Suppressor macrophage treated with lipopolysaccharide for 1 hour (primary cell): Measurements from ENCODE around the gene CTDP1.

ENCODE experiments used
- DNase-seq, 3 donors: peaks; one replicate each; pipeline ENCODE4 v3.0.0-alpha.2; 2020 to 2022

The CTDP1 gene

GRCh38 chr18:79679552-79680099 lies at the start of gene CTDP1:
TSS of gene CTDP1 (plus strand) at chr18:79679803. CDS start at chr18:79679948, 145 bp downstream.
- DNase-seq = peak; percentile 98

- peak; percentile 73 to 76 (median 74) for DNase-seq
Observed at GRCh38 chr18:79630281-79631095, 49.1 kb upstream of the CTDP1 start.

- DNase-seq = no peak
Observed at GRCh38 chr18:79631096-79631507, 48.5 kb upstream of the CTDP1 start.

- peak in 1 of 3 donors; percentile 15 for DNase-seq
Observed at GRCh38 chr18:79631761-79632446, 47.7 kb upstream of the CTDP1 start.

GRCh38 chr18:79632765-79633164 lies 46.8 kb upstream of the CTDP1 start:
- DNase-seq = no peak

GRCh38 chr18:79634186-79634585 lies 45.4 kb upstream of the CTDP1 start:
- DNase-seq = no peak

GRCh38 chr18:79634593-79635426 lies 44.8 kb upstream of the CTDP1 start:
- DNase-seq = peak; percentile 40 to 61 (median 50)

- DNase-seq = no peak
Observed at GRCh38 chr18:79635427-79635726, 44.2 kb upstream of the CTDP1 start.

GRCh38 chr18:79637181-79637920 lies 42.3 kb upstream of the CTDP1 start:
- no peak for DNase-seq

- DNase-seq = no peak
Observed at GRCh38 chr18:79637921-79638909, 41.4 kb upstream of the CTDP1 start.

- no peak for DNase-seq
Observed at GRCh38 chr18:79639072-79639829, 40.4 kb upstream of the CTDP1 start.

- DNase-seq = no peak
Observed at GRCh38 chr18:79640064-79640672, 39.4 kb upstream of the CTDP1 start.

GRCh38 chr18:79640875-79641274 lies 38.7 kb upstream of the CTDP1 start:
- no peak for DNase-seq

- DNase-seq = peak in 1 of 3 donors; percentile 33
Observed at GRCh38 chr18:79641722-79642497, 37.7 kb upstream of the CTDP1 start.

GRCh38 chr18:79642626-79643025 lies 37.0 kb upstream of the CTDP1 start:
- peak; percentile 83 to 88 (median 84) for DNase-seq

GRCh38 chr18:79643054-79643984 lies 36.3 kb upstream of the CTDP1 start:
- DNase-seq = peak; percentile 78 to 91 (median 86)

- DNase-seq = peak; percentile 60 to 79 (median 70)
Observed at GRCh38 chr18:79644006-79644665, 35.5 kb upstream of the CTDP1 start.
